RKO (cell line): ENCODE data around the gene FAM78A.

Source experiments
- DNase-seq: peaks from one replicate; pipeline ENCODE4 v3.0.0-alpha.2; 2016; ENCODE audit warnings: low spot score

The FAM78A gene

GRCh38 chr9:131302244-131303075 lies 26.1 kb upstream of the FAM78A start:
- DNase-seq: no peak

GRCh38 chr9:131300444-131300843 lies 24.1 kb upstream of the FAM78A start:
- no peak for DNase-seq

GRCh38 chr9:131299961-131300347 lies 23.6 kb upstream of the FAM78A start:
- no peak for DNase-seq

GRCh38 chr9:131299346-131299960 lies 23.1 kb upstream of the FAM78A start:
- no peak for DNase-seq

GRCh38 chr9:131298816-131299215 lies 22.5 kb upstream of the FAM78A start:
- DNase-seq: no peak

GRCh38 chr9:131298341-131298740 lies 22.0 kb upstream of the FAM78A start:
- no peak for DNase-seq

- DNase-seq: no peak
Observed at GRCh38 chr9:131297903-131298302, 21.6 kb upstream of the FAM78A start.

- DNase-seq: no peak
Observed at GRCh38 chr9:131296906-131297500, 20.7 kb upstream of the FAM78A start.

GRCh38 chr9:131296460-131296859 lies 20.1 kb upstream of the FAM78A start:
- no peak for DNase-seq

GRCh38 chr9:131292937-131293336 lies 16.6 kb upstream of the FAM78A start:
- DNase-seq: no peak

- DNase-seq: no peak
Observed at GRCh38 chr9:131291795-131292315, 15.5 kb upstream of the FAM78A start.

GRCh38 chr9:131290767-131291370 lies 14.6 kb upstream of the FAM78A start:
- no peak for DNase-seq

- DNase-seq: no peak
Observed at GRCh38 chr9:131290036-131290766, 13.9 kb upstream of the FAM78A start.

GRCh38 chr9:131289301-131290035 lies 13.2 kb upstream of the FAM78A start, which contains the start of gene PLPP7:
Gene PLPP7 (plus strand): TSS chr9:131289723. CDS start chr9:131289998, 275 bp downstream.
- peak; percentile 53 for DNase-seq

- DNase-seq: no peak
Observed at GRCh38 chr9:131288217-131288616, 11.9 kb upstream of the FAM78A start.

- DNase-seq: no peak
Observed at GRCh38 chr9:131287359-131287758, 11.0 kb upstream of the FAM78A start.

- DNase-seq: no peak
Observed at GRCh38 chr9:131284856-131285255, 8.5 kb upstream of the FAM78A start.

- DNase-seq: no peak
Observed at GRCh38 chr9:131282688-131283422, 6.5 kb upstream of the FAM78A start.

- no peak for DNase-seq
Observed at GRCh38 chr9:131282175-131282574, 5.9 kb upstream of the FAM78A start.
